HG02943 (cell line): ENCODE measurements around the gene TICRR.

Source experiments
- ATAC-seq: cut with Tn5 transposase; IDR thresholded peaks from one replicate; pipeline ENCODE4 v1.9.1; 2021; ENCODE audit warnings: mild to moderate bottlenecking, low read depth, moderate library complexity; ENCODE audit not compliant: unreplicated experiment

TICRR gene

DNA sequence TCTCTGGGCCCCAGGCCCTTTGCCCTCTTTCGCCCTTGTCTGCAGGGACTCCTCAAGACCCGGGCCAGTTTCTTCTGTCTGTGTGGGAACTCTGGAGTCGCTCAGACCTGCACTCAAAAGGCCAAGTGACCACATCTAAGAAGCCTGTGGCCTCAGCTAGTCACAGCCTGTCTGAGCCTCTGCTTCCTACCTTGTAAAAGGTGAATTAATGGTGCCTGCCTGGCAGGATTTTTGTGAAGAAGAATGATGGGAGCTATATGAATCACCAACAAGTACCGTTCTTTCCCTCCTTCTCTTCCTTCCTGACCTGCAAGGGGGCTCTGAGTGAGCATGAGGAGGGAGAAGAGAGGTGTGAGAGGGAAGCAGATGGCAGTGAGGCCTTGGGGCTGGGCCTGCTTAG lies 96.4 kb downstream of the TICRR start:
- ATAC-seq: no peak

DNA sequence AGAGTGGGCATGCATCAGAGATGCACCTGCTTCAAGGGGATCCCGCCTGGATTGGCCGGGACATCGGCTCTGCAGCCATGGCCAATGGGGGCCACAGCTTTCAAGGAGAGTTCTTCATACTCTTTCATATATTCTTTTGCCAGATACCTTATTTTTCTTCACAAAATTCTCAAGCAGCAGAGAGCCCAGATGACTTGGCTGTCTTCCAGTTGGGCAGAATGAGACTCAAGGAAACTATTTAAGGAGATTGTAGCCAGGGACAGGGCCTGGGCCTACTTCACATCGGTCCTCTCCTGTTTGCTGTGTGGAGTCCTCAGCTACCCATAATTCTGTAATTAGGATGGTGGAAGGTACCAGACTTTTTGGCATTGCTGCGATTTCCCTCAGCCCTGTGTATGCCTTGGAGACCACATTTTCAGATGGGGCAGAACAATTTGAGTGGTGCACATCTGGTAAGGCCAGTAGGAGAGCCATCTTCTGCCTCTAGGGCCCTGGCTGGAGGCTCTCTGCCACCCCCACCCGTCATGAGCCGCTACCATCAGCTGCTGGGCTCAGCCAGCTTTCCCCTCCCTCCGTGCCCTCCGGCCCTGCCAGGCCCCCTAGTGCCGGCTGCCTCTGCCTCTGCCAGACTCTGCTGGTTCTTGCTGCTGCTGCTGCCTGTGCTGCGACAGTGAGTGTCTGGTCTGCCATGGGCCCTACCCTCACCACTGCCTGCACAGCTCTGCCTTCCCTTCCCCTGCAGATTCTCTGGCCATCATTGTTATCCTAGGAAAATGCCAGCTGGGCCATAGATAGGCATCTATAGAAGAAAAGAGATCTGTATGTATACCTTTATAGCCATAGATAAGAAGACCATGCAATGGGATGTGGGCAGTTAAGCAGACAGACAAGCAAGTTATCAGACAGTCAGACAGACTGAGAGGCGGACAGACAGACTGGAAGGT lies 97.2 kb downstream of the TICRR start:
- no peak for ATAC-seq

DNA sequence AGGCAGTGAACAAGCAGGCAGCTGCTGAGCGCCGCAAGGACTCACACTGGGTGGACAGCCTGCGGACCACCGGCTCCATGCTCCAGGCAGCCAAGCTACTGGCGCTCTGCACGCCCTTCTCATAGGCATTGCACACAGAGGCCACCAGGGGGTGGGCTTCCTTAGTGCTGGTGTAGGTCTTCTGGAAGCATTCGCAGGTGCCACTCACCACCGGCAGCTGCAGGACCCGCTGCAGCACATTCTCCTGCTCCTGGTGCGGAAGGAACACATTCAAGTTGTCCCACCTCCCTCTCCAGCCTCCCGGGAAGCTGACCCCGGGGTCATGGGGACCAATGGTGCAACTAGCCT lies 97.9 kb downstream of the TICRR start:
- no peak for ATAC-seq

DNA sequence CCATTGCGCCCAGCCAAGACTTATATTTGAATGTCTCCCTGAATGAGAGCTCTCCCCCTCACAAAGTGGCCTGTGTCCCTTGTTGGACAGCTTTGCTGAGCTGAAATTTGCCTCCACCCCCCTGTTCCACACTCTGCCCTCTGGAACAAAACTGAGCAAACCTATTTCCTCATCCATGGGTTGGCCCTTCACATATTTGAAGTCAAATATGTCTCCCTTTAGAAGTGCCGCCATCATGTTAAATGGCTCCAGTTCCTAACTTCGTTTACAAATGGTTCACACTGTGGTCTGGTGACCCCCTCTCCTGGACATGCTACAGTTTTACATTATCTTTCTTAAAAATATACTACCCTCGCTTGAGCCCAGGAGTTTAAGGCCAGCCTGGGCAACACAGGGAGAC lies 99.3 kb downstream of the TICRR start:
- no peak for ATAC-seq

DNA sequence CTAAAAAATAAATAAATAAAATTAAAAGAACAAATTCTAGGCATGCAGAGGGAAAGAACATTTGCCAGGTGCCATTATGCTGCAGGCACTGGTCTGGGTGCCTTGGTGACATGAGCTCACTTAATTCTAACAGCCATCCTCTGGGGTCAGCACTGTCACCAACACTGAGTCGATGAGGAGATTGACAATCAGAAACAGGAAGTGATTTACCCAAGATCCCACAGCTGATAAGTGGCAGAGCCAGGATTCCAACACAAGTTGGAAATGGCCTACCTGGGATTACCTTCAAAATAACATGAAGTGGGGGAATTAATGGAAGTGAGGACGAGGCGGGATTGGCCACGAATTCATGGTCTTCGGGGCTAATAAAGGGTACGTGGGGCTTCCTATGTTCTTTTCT lies 100.3 kb downstream of the TICRR start:
- ATAC-seq: no peak

- ATAC-seq: no peak
These were observed 102.1 kb downstream of the TICRR start for GRCh38 chr15:89677381-89677780.
